HG03521 (cell line): ENCODE results near the gene CLCA1.

Experiments
- ATAC-seq: cut with Tn5 transposase; IDR thresholded peaks from one replicate; pipeline ENCODE4 v1.9.1; 2021; ENCODE audit warnings: mild to moderate bottlenecking, moderate library complexity; ENCODE audit not compliant: unreplicated experiment

CLCA1 gene

GRCh38 chr1:86468501-86468977, at the start of gene CLCA1:
Gene CLCA1 (plus strand): TSS chr1:86468927. CDS start chr1:86468972, 45 bp downstream.
- no peak for ATAC-seq

- peak; percentile 79 for ATAC-seq
Measured at GRCh38 chr1:86419277-86419903, 49.3 kb upstream of the CLCA1 start.

GRCh38 chr1:86421601-86422280, 47.0 kb upstream of the CLCA1 start:
- no peak for ATAC-seq

GRCh38 chr1:86423473-86423872, 45.3 kb upstream of the CLCA1 start:
- ATAC-seq, result no peak

GRCh38 chr1:86423873-86424272, 44.9 kb upstream of the CLCA1 start, which contains the start of gene CLCA2:
Gene CLCA2 (plus strand): TSS chr1:86424171. CDS start chr1:86424248, 77 bp downstream.
- no peak for ATAC-seq

- ATAC-seq, result no peak
Measured at GRCh38 chr1:86429122-86429725, 39.5 kb upstream of the CLCA1 start.

- ATAC-seq, result no peak
Measured at GRCh38 chr1:86429835-86430234, 38.9 kb upstream of the CLCA1 start.

- no peak for ATAC-seq
Measured at GRCh38 chr1:86430376-86430775, 38.4 kb upstream of the CLCA1 start.

- ATAC-seq, result no peak
Measured at GRCh38 chr1:86434059-86434458, 34.7 kb upstream of the CLCA1 start.

- ATAC-seq, result no peak
Measured at GRCh38 chr1:86435327-86435726, 33.4 kb upstream of the CLCA1 start.

GRCh38 chr1:86436041-86436440, 32.7 kb upstream of the CLCA1 start:
- ATAC-seq, result no peak

GRCh38 chr1:86441581-86441980, 27.1 kb upstream of the CLCA1 start:
- ATAC-seq, result no peak

- ATAC-seq, result no peak
Measured at GRCh38 chr1:86441997-86442396, 26.7 kb upstream of the CLCA1 start.

GRCh38 chr1:86445919-86446318, 22.8 kb upstream of the CLCA1 start:
- no peak for ATAC-seq

GRCh38 chr1:86447198-86447790, 21.4 kb upstream of the CLCA1 start:
- ATAC-seq, result no peak

GRCh38 chr1:86448670-86449069, 20.1 kb upstream of the CLCA1 start:
- no peak for ATAC-seq

GRCh38 chr1:86449103-86449502, 19.6 kb upstream of the CLCA1 start:
- no peak for ATAC-seq

- no peak for ATAC-seq
Measured at GRCh38 chr1:86450847-86451246, 17.9 kb upstream of the CLCA1 start.

GRCh38 chr1:86453664-86454063, 15.1 kb upstream of the CLCA1 start:
- ATAC-seq, result no peak

- no peak for ATAC-seq
Measured at GRCh38 chr1:86455073-86455472, 13.7 kb upstream of the CLCA1 start.

- no peak for ATAC-seq
Measured at GRCh38 chr1:86460998-86461397, 7.7 kb upstream of the CLCA1 start.

GRCh38 chr1:86461482-86461881, 7.2 kb upstream of the CLCA1 start:
- no peak for ATAC-seq
